Suprapubic skin (tissue), 4 donors: ENCODE measurements around the gene SMG5.

Experiments
- EP300 ChIP-seq: sonication (generic); formaldehyde crosslinking; IDR thresholded peaks from one replicate; pipeline ENCODE4 v1.6.1; 2017; ENCODE audit warnings: antibody characterized with exemption
- POLR2A ChIP-seq, 2 donors: fragments of 450-650 bp; IDR thresholded peaks; one replicate each; pipeline ENCODE4 v1.6.1; 2017; ENCODE audit warnings: antibody characterized with exemption in 2 of 2, mild to moderate bottlenecking in 2 of 2, moderate library complexity in 2 of 2
- POLR2AphosphoS5 ChIP-seq, 3 donors: sonication (generic); formaldehyde crosslinking; IDR thresholded peaks; one replicate each; pipeline ENCODE4 v1.6.1; 2017; ENCODE audit warnings: antibody characterized with exemption in 3 of 3
- TF ChIP-seq, protein P1 (sequence below), 2 donors: fragments of 200-600 bp in 1 of 2; fragments of 450-650 bp in 1 of 2; sonication (generic) in 1 of 2; IDR thresholded peaks; one replicate each; pipeline ENCODE4 v1.5.1; 2016 to 2019; ENCODE audit warnings: antibody characterized with exemption in 2 of 2, mild to moderate bottlenecking in 1 of 2, moderate library complexity in 1 of 2

- TF ChIP-seq, protein P1, sequence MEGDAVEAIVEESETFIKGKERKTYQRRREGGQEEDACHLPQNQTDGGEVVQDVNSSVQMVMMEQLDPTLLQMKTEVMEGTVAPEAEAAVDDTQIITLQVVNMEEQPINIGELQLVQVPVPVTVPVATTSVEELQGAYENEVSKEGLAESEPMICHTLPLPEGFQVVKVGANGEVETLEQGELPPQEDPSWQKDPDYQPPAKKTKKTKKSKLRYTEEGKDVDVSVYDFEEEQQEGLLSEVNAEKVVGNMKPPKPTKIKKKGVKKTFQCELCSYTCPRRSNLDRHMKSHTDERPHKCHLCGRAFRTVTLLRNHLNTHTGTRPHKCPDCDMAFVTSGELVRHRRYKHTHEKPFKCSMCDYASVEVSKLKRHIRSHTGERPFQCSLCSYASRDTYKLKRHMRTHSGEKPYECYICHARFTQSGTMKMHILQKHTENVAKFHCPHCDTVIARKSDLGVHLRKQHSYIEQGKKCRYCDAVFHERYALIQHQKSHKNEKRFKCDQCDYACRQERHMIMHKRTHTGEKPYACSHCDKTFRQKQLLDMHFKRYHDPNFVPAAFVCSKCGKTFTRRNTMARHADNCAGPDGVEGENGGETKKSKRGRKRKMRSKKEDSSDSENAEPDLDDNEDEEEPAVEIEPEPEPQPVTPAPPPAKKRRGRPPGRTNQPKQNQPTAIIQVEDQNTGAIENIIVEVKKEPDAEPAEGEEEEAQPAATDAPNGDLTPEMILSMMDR (IDR thresholded peaks at IDR 0.05) = no peak
- TF ChIP-seq POLR2A (IDR thresholded peaks at IDR 0.05) (no peak), POLR2AphosphoS5 (IDR thresholded peaks at IDR 0.05) (no peak), EP300 (no peak)
These were observed 23.8 kb downstream of the SMG5 start for GRCh38 chr1:156258859-156259258.
